Neuron (in vitro differentiated cells): ENCODE data around the gene FREM1.

Source experiments
- H2AFZ ChIP-seq: one replicate; pipeline ENCODE4 v1.6.1; 2013; ENCODE audit warnings: low read depth, mild to moderate bottlenecking, inconsistent platforms, low read length, moderate library complexity
- H3K27me3 ChIP-seq: one replicate; pipeline ENCODE4 v1.6.1; 2013; ENCODE audit warnings: low read length; ENCODE audit not compliant: insufficient read depth
- H3K36me3 ChIP-seq: one replicate; pipeline ENCODE4 v1.6.1; 2013; ENCODE audit warnings: low read length; ENCODE audit not compliant: insufficient read depth
- H3K4me1 ChIP-seq: one replicate; pipeline ENCODE4 v1.6.1; 2013; ENCODE audit warnings: low read length; ENCODE audit not compliant: insufficient read depth
- H3K4me3 ChIP-seq: 2 replicates; pipeline ENCODE4 v1.5.1; 2013; ENCODE audit warnings: mild to moderate bottlenecking, low read length, moderate library complexity
- H3K9me3 ChIP-seq: one replicate; pipeline ENCODE4 v1.6.1; 2013; ENCODE audit warnings: low read length

Gene FREM1, protein sequence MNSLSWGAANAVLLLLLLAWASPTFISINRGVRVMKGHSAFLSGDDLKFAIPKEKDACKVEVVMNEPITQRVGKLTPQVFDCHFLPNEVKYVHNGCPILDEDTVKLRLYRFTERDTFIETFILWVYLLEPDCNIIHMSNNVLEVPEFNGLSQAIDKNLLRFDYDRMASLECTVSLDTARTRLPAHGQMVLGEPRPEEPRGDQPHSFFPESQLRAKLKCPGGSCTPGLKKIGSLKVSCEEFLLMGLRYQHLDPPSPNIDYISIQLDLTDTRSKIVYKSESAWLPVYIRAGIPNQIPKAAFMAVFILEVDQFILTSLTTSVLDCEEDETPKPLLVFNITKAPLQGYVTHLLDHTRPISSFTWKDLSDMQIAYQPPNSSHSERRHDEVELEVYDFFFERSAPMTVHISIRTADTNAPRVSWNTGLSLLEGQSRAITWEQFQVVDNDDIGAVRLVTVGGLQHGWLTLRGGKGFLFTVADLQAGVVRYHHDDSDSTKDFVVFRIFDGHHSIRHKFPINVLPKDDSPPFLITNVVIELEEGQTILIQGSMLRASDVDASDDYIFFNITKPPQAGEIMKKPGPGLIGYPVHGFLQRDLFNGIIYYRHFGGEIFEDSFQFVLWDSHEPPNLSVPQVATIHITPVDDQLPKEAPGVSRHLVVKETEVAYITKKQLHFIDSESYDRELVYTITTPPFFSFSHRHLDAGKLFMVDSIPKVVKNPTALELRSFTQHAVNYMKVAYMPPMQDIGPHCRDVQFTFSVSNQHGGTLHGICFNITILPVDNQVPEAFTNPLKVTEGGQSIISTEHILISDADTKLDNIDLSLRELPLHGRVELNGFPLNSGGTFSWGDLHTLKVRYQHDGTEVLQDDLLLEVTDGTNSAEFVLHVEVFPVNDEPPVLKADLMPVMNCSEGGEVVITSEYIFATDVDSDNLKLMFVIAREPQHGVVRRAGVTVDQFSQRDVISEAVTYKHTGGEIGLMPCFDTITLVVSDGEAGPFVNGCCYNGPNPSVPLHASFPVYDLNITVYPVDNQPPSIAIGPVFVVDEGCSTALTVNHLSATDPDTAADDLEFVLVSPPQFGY (N-terminal part only)

DNA sequence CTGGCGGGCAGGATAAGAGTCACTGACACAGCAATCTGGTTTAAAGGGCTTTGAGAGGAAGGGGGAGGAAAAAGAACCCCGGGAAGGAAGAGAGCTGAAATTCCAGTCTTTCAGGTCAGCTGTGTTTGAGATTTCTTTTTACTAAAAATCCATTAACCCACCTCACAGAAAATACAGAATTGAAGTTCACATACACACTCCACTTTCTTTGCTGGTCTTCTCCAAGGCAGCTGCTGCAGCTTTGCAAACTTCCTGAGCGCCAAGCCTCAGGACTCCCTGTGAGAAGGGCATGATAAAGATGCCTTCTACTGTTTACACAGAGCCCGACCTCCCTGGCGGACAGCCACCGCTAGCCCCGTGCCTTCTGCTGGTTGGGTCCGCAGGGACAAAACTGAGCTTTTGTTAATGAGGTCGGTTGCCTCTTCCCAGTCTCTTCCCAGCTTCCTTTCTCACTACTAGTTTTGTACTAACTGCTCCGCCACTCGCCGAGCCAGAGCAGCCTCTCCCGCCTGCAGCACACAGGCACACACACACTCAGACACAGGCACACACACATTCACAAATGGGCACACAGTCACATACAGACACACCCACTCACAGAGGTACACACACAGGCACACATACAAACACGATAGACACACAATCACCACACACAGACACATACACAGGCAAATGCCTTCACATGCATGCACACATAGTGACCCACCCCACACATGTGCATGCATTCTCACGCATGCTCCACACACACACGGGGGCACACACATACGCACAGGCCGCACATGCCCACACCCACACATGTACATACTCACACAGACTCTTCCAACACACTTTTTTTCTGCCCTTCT is at the start of gene FREM1:
Gene FREM1, minus strand, starts transcription at position 468 of the 845 bp plus-strand sequence. CDS start 41,451 bp downstream, outside the sequence.
- H3K4me1 ChIP-seq, result peaks cover 42% of the 10 kb centered on the region
- H3K27me3 ChIP-seq, result no peaks in the 10 kb centered on the region
- H3K4me3 ChIP-seq, result peak within 1 kb of the TSS; percentile 57
- H2AFZ ChIP-seq, result peak within 1 kb of the TSS; percentile 90
- no peaks in the 10 kb centered on the region for H3K9me3 ChIP-seq
- no peaks in the 10 kb centered on the region for H3K36me3 ChIP-seq

DNA sequence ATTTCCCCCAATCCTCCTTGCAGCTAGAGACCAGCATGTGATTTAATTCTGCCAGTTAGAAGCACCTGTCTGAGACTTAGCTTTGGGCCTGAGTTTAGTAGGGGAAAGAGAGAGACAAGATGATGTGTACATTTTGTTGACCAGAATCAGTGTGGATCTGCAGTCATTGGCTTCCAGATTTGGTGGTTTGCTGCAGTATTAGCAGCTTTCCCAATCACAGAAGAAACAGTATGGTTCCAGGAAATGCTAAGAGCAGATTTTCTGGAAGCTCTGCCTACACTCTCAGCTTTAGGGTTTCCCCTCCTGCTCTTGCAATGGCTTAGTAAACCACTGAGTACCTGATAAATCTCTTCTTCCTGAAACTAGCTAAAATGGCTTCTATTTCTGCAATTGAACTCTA is 48.8 kb upstream of the FREM1 start:
- Histone ChIP-seq H3K36me3 (no peaks in the 10 kb centered on the region), H3K27me3 (no peaks in the 10 kb centered on the region)

DNA sequence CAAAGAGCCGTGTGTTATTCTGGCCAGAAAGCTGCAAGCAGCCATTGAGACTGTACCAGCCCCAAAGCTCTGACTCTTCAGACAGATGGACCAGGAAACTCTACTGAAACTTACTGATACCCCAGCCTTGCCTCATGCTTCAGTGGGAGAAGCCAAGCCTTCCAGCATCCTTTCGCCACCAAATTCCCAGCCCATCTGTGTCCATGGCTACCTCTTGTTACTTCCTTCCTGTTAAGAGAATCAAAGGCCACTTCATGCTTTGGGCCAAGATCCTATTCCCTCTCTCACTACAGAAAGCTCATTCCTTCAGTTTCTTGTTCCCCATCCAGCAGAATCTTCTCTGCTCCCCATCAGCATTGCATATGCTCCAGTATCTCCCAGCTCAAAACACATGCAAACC is 46.9 kb upstream of the FREM1 start:
- Histone ChIP-seq H3K9me3 (no peaks in the 10 kb centered on the region), H3K36me3 (no peaks in the 10 kb centered on the region), H3K27me3 (no peaks in the 10 kb centered on the region), H3K4me3 (no peak overlapping the region), H2AFZ (no peak overlapping the region), H3K4me1 (no peaks in the 10 kb centered on the region)

More for the DNA sequence above, 48.8 kb upstream of the FREM1 start:
- Histone ChIP-seq H3K9me3 (no peaks in the 10 kb centered on the region), H2AFZ (no peak overlapping the region), H3K4me1 (no peaks in the 10 kb centered on the region), H3K4me3 (no peak overlapping the region)

DNA sequence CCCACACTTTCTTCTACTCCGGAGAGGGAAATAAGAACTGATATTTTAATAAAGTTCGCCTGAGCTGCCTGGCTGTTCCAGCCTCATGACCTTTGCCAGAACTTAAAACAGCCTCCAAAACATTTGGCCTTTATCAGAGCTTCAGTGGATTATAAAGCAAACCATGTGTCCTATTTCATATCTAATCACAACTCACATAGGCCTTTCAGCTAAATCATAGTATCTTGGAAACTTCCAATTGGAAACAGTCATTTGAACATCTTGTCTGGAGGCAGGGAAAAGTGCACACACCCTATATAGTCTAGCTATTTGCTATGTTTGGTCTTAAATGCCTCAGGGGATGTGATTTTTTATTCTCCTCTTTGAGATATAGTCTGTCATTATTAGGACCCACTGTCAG is 46.0 kb upstream of the FREM1 start:
- H3K9me3 ChIP-seq, result no peaks in the 10 kb centered on the region
- no peak overlapping the region for H3K4me3 ChIP-seq
- no peak overlapping the region for H2AFZ ChIP-seq
- H3K4me1 ChIP-seq, result no peaks in the 10 kb centered on the region
- no peaks in the 10 kb centered on the region for H3K36me3 ChIP-seq
- H3K27me3 ChIP-seq, result no peaks in the 10 kb centered on the region

DNA sequence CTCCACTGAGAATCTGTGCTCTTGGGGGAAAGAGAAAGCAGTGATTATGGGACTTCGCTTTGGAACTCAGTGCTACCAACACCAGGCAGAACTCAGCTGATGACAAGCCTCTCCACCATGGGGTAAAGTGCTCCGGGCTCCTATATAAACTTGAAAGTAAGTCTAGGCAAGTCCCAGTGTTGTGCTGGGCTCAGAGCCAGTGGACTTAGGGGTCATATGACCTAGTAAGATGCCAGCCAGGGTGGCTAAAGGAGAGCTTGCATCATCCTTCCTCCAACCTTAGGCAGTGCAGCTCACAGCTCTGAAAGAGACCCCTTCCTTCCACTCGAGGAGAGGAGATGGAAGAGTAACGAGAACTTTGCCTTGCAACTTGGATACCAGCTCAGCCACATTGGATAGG is 35.1 kb upstream of the FREM1 start:
- Histone ChIP-seq H3K36me3 (no peaks in the 10 kb centered on the region), H3K4me3 (no peak overlapping the region), H3K4me1 (no peaks in the 10 kb centered on the region), H3K9me3 (peaks cover 3% of the 10 kb centered on the region), H2AFZ (no peak overlapping the region), H3K27me3 (no peaks in the 10 kb centered on the region)

DNA sequence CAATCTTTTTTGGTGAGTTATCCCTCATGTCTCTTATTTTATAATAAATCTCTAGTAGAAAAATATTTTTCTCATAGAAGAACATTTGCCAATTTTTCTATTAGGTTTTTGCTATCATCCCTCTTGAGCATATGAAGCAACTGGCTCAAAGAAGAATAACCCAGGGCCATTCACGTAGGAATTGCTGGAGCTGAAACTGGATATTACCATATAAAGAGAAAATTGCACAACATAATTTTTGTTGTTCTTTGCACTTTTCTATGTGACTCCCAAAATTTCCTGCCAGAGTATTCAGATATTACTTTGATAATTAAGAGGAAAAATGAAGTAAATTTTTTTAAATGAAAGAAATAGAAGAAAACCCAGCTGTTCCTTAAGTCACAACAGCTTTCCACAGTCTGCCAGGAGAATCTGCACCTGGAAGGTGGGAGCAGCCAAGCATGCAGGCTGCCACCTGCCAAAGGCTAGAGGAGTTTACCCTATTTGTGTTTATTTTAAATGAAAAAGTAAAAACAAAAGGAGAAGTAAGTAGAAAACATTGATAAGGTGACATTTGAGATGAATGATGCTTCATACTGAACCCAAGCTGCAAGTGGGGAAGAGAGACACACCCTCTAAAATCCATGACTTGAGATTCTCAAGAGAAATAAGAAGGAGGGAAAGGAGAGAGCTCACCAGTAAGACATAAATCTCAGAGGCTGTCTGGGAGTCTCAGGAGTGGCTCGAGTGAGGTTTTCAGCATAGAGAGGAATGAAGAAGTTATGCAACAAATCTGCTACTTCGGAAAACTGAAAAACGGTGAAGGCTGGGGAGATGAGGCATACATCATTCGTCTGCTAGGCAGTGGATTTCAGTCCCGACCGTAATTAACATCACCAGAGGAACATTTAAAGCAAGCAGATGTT is 31.5 kb upstream of the FREM1 start:
- H3K4me3 ChIP-seq, result no peak overlapping the region
- H3K36me3 ChIP-seq, result no peaks in the 10 kb centered on the region
- H3K9me3 ChIP-seq, result peaks cover 3% of the 10 kb centered on the region
- H3K4me1 ChIP-seq, result peaks cover 17% of the 10 kb centered on the region
- no peaks in the 10 kb centered on the region for H3K27me3 ChIP-seq
- no peak overlapping the region for H2AFZ ChIP-seq

DNA sequence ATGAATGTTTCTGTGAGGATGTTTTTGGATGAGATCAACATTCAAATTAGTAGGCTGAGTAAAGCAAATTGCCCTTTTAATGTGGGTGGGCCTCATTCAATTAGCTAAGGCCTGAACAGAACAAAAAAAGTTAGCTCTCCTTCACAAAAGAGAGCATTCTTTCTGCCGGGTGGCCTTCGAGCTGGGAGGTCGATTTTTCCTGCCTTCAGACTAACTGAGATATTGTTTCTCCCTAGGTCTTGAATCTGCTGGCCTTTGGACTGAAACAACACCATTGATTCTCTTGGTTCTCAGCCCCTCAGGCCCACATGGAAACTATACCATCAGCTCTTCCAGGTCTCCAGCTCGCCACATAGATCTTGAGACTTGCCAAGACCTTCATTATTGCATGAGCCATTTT is 29.1 kb upstream of the FREM1 start:
- Histone ChIP-seq H3K4me1 (peaks cover 39% of the 10 kb centered on the region), H3K4me3 (no peak overlapping the region), H3K36me3 (no peaks in the 10 kb centered on the region), H2AFZ (no peak overlapping the region), H3K9me3 (no peaks in the 10 kb centered on the region), H3K27me3 (no peaks in the 10 kb centered on the region)

DNA sequence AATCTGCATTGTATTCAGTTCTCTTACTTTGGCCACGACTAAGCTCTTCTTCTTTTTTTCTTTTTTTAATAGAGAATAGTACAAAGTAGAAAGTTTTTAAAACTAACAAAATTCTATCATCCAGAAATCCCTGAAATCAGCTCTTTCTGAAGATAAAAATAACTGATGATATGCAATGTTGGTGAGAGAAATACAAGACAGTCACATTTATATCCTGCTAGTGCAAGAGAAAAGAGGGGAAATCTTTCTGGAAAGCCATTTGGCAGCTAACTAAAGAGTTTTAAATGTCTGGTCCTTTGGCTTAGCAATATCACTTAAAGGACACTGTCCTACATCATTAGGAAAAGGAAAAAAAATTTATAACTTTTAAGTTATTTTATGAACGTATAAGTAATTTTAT is 27.0 kb upstream of the FREM1 start:
- Histone ChIP-seq H3K4me3 (no peak overlapping the region), H3K27me3 (no peaks in the 10 kb centered on the region), H3K4me1 (peaks cover 39% of the 10 kb centered on the region), H3K36me3 (no peaks in the 10 kb centered on the region), H2AFZ (no peak overlapping the region), H3K9me3 (no peaks in the 10 kb centered on the region)

DNA sequence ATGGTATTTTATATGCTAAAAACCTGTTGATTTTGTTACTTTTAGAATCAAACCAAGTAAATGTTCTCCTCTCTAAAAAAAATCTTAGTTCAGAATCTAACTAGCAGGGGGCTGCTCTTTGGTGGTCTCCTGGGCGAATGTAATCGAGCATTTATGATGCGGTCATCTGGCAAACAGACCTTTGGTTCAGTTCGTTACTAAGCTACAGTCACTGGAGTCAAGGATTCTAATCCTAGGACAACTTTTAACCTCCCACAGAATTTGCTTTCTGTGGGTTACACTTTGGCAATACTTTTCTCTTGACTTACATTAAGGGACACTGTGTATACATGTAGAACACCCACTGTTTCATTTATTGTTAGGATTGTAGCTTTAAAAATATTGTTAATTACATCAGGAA is 26.3 kb upstream of the FREM1 start:
- no peaks in the 10 kb centered on the region for H3K36me3 ChIP-seq
- peak overlapping the region; percentile 10 for H3K4me3 ChIP-seq
- H2AFZ ChIP-seq, result no peak overlapping the region
- peaks cover 39% of the 10 kb centered on the region for H3K4me1 ChIP-seq
- no peaks in the 10 kb centered on the region for H3K27me3 ChIP-seq
- no peaks in the 10 kb centered on the region for H3K9me3 ChIP-seq

DNA sequence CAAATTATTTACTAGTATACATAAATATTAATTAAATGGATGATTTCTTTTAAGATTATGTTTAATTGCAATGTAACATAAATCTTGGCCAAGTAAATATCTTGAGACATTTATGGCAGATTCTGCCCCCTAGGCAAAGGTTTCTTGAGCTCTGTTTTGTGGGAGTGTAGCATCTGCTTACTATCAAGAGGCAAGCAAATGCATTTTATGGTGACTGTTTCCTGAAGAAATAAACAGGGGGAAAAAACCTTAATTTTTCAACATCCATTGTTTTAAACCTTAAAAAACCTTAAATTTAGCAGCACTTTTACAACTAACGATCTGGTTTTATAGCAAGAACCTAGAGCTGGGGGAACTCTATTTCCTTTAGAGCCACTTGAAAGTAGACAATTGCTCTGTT is 25.7 kb upstream of the FREM1 start:
- peak overlapping the region; percentile 10 for H3K4me3 ChIP-seq
- no peak overlapping the region for H2AFZ ChIP-seq
- H3K36me3 ChIP-seq, result no peaks in the 10 kb centered on the region
- peaks cover 39% of the 10 kb centered on the region for H3K4me1 ChIP-seq
- H3K9me3 ChIP-seq, result no peaks in the 10 kb centered on the region
- H3K27me3 ChIP-seq, result no peaks in the 10 kb centered on the region

DNA sequence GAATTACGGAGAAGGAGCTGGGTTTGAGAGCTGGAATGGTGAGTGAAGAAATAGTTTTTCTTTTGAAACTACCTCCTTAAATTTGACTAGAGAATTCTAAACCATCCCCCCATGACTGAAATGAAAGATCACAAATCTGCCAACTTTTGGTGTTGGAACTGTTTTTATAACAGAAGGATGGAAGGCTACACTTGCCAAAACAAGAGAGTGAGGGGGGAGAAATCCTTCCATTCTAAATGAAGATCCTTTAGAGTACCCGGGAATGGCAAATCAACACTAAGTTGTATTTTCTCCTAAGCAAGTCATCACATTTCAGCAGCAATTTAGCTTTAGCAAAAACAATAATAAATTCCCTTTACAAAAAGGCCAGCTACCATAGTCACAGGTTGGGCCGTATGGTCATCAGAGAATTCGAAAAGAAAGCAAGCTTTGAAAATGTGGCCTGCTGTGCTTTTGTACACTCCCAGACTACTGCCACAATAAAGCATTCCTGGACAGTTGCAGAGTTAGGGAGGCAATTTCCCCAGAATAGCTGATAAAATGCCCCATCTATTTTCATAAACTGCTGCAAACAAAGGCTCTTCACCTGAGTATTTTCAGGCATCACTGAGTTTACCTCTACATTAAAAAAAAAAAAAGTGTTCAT is 25.0 kb upstream of the FREM1 start:
- H3K9me3 ChIP-seq, result no peaks in the 10 kb centered on the region
- H3K4me1 ChIP-seq, result peaks cover 39% of the 10 kb centered on the region
- H3K4me3 ChIP-seq, result no peak overlapping the region
- H3K36me3 ChIP-seq, result no peaks in the 10 kb centered on the region
- no peak overlapping the region for H2AFZ ChIP-seq
- no peaks in the 10 kb centered on the region for H3K27me3 ChIP-seq
